Activated T-cell treated with anti-CD3 and anti-CD28 coated beads for 48 hours (primary cell): Measurements from ENCODE around the gene AK2.
"Not testable (repeated sequence)": the region's sequence is repeated elsewhere in the genome, so short reads cannot be mapped to it uniquely, and the experiment has no call there.

ENCODE experiments used
- DNase-seq: peaks from one replicate; pipeline ENCODE4 v3.0.0-alpha.2; 2020; ENCODE audit warnings: low read depth

Gene AK2

DNA sequence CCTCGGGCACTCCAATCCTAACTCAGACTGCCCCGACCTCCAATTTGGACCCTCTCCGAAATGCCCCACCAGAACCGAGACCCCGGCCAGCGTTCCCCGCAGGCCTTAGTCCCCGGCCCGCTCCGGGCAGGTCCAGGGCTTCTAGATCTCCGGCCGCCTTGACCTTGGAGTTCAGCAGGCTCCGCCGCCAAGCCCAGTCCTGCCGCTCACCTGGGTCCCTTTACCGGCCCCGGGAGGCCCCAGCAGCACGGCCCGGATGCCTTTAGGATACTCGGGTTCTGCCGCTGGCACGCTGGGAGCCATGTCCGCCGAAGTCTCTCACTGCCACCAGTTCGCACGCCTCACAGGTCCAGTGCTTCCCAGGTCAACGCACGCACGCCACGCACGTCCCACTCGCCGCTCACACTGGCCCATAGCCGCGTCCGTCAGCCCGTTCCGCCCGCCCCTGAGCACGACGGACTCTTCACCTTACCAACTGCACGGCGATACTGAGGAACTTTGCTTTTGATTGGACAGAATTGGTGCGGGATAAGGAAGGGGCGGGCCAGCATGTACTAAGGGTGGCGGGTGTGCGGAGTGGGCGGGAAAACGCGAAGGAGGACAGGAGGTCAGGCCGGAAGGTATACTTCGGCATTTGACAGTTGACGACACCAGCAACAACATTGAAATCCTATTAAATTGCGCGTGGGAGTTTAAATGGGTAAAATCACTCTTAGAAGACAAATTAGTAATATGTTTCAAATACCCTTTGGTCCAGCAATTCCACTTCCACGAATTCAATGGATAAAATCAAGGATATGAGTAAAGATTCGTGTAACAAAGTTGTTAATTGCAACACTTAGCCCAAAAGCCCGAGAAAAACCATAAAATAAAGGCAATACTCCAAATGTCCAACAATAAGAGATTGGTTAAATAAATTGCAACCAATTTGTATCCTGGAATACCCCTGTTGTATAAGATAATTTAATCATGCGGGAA, at the start of gene AK2:
Gene AK2, minus strand, starts transcription at position 358 of the 978 bp plus-strand sequence. Its CDS starts 55 bp downstream, at position 303.
- DNase-seq, result peak; percentile 92

DNA sequence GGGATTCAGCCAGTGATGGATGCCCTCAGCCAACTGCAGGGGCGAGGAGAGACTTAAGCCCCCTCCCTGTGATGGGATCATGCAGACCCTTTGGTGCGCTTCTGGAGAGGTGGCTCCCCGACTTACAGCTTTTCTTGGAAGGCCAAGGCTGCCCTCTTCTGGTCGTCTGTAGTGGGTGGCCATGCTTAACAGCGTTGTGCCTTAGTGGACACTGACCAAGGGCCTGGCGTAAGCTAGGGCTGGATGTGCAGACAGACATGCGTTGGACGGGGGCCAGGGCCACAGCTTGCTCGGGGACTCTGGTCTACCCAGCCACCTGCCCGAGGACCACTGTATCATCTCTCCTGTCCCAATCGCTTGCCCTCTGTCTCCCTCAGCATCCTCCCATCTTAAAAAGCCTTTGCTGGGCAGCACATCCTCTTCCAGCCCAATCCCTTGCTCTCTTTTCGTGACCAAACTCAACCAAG, 49.7 kb upstream of the AK2 start:
- DNase-seq, result no peak

DNA sequence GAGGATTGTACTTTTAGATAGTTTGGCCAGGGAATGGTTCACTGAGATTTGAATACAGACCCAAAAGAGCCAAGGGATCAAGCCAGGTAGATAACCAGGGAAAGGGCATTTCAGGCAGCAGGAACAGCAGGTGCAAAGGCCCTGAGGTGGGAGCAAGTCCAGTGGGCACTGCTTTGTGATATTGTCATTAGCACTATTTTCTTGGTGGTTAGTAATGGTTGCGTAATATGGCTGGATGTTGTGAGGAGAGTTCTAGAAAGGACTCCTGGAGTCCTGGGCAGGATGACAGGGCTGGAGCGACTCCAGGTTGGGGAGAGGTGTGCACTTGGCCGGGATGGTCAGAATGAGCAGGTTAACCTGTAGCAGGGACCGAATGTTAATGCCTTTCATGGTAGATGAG, 48.6 kb upstream of the AK2 start:
- no peak for DNase-seq

DNA sequence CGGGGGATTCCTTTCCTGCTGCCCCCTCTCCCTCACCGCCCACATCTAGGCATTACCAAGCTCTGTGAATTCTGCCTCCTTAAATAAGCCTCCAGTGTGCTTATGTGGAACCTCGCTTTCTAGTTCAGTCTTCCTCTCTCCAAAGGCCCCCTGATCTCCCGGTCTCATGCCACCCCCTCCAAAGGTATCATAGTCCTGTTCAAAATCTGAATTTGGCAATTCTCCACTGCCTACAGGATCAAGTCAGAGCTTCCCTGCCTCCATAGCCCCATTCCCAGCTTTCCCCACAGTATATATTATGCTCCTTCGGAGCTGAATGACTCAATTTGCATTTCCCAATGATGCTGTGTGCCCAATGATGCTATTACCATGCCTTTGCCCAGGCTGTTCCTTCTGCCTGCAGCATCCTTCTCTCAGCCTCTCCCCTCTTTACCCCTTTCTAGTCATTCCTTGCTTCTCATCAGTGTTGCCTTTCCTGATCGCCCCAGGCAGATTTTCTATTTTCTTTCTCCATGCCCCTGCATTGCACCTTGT, 46.0 kb upstream of the AK2 start:
- no peak for DNase-seq

DNA sequence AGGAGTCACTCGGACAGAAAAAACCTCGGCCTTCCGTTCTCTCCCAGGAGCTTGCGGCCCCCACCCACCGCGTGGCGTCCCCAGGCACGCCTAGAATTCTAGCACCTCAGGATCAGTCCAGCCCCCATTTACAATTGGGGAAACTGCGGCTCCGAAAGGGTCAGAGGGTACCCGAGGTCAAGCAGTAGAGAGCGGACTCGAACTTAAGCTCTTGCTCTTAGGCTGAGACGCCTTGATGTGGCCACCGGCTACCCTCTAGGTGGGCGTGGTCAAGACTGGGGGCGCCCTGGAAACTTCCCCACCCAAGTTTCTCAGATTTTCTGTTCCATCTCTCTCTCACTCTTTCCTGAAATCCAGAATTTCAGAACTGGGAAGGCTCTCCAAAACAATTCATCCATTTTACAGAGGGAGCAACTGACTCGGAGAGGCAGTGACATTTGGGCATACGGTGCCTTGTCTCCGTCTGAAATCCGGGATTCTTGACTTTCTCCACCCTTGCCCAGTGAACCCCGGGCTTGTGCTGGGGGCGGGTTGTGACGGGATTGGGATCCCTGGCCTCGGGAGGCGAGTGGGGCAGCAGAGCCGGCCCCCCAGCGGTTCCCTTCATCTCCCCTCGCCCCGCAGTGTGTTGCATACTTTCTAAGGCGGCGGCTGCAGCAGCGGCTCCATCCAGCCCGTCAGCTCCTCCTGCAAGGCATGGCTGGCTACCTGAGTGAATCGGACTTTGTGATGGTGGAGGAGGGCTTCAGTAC, 45.0 kb upstream of the AK2 start:
- no peak for DNase-seq

DNA sequence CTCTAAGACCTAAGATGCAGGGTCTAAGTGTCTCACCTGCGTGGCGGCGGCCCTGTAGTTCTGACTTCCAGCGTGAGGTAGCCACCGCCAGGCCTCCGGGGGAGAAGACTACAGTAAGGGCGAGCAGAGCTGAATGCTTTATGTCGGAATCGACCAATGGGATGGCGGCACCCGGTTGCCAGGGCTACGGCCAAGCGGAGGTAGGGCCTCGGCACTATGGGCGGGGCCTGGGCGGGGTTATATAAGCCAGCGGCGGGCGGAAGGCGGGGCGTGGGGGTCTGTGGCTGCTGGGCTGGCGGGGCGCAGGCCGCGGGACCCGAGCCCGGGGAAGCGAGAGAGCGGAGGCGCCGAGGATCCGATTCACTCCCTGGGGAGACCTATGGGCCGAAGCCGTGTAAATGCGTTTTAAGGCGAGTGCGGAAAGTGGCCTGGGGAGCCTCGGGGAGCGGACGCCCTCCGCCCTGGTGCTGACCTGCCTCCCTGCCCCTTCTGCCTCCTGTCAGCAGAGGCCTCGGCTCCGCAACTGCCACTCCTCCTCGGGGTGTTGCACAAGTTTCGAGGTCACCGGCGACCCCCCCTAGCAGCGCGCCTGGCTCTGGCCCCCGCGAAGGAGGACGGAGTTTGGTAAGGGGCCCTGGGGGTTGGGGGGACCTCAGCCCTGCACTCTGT, 44.3 kb upstream of the AK2 start, which contains the start of gene AZIN2:
Gene AZIN2, plus strand, starts transcription at position 269 of the 669 bp plus-strand sequence. CDS start 1,097 bp downstream, outside the sequence.
- peak; percentile 94 for DNase-seq

DNA sequence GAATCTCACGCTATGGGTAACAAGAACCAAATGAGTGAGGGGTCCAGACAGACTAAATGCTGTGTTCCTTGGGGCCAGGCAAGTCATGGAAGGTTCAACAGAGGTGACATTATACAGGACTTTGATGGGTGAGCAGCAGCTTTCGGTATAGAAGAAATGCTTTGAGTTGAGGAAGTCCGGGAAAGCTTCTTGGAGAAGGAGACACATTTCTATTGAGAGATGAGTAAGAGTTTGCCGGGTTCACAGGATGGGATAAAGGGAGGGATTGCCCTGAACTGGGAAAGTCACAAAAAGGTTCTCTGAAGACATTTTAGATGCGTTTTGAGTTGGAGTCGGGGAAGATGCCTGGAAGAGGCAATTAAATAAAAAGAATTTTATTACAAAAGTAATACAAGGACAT, 43.7 kb upstream of the AK2 start:
- DNase-seq, result no peak

DNA sequence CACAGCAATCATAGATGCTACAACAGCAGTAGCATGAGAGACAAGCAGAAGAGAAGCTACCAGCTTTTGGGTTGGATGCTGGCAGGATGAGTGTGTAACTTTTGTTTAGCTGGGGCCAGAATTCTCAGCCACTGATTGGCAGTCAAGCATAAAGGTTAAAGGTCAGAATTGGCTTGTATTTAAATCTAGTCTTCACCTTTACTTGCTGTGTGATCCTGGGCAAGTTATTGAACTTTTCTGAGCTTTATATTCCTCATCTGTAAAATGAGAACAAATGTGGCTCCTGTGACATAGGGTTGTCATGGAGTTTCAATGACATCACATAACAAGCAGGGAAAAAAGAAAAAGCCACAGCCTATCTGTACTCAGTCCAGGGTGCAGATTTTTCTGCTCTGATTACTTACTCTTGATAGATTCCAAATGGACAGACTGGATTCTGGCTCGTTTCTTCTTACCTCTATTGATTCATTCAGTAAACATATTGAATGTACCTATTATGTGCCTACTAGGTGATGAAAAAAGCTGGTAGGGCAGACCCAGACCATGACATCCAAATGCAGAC, 41.4 kb upstream of the AK2 start:
- DNase-seq, result no peak

DNA sequence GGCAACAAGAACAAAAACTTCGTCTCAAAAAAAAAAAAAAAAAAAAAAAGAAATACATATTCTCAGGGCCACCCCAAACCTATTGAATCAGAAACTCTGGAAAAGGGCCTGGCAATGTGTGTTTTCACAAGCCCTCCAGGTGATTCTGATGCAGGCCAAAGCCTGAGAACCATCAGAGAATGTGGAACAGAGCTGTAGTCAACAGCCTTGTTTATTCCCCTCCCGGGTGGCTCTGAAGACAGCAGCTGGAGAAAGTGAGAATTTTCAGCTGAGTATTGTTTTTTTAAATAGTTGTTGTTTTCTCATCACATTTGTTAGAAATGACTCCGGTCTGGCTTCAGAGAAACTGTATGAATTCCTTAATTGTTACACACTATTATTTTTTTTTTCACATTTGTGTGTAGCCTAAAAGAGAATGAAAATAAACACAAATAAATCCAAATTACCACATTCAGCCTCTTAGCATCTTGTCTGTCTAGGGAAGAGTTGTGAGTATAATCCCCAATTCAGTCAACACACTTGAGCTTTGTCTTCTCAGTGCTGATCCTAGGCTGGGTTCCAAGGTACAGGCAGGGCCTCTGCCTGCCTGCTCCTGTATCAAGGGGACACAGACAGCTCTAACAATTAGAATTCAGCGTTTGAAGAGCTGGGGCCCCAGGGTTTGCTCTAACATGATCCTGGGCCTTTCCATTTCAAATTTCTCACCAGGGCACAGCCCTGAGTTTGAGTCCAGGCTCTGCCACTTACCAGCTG, 37.7 kb upstream of the AK2 start:
- DNase-seq, result no peak

DNA sequence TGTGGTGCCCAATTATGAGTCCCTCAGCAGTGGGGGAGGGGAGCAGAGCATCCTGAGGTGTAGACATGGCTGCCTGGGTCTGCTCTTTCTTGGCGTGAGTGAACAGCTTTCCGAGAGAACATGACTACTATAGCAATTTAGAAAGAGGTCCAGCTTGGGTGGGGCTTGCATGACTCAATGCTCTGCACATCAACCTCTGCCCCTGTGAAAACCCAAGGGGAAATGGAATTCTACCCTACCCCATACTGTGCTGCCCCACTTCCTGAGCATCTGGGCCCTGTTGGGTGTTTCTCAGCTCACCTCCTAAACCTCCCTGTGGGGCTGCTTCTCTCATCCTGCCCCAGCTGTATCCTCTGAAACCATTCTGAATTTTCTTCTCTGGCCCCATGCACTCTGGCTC, 36.0 kb upstream of the AK2 start:
- DNase-seq, result no peak

DNA sequence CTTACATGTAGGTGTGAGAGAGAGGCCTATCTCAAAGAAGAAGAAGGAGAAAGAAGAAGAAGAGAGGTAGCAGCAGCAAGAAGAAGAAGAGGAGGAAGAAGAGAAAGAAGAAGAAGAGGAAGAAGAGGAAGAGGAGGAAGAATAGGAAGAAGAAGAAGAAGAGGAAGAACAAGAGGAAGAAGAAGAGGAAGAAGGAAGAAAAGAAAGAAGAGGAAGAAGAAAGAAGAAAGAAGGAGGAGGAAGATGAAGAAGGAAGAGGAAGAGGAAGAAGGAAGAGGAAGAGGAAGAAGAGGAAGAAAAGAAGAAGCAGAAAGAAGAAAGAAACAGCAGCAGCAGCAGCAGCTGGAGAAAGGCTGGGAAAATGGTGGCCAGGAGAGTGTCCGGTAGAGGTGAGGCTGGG, 33.9 kb upstream of the AK2 start:
- no peak for DNase-seq

DNA sequence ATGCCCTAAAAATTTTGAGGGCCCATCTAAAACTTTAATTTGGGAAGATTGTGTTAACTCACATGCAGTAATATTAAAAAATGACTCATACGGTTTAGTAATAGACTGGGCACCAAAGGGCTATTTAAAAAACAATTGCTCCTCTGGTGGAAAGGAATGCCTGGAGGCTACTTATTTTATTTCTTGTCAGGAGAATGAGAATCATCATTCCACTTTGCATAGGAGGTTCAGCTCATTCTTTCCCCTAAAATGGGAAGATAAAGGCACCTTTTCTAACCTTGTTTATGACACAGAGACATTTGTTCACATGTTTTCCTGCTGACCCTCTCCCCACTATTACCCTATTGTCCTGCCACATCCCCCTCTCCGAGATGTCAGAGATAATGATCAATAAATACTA, 31.4 kb upstream of the AK2 start:
- DNase-seq, result not testable (repeated sequence)

DNA sequence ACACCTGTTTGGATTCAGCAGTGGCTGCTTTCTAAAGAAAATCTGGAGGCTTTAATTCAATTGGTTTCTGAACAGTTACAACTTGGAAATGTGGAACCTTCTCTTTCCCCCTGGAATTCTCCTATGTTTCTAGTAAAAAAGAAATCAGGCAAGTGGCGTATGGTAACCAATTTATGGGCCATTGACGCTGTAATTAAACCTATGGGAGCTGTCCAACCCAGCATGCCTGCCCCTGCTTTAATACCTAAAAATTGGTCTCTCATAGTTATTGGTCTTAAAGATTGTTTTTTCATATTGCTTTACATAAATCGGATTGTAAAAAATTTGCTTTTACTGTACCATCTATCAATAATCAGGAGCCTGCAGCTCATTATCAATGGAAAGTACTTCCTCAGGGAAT, 29.8 kb upstream of the AK2 start:
- DNase-seq, result not testable (repeated sequence)

DNA sequence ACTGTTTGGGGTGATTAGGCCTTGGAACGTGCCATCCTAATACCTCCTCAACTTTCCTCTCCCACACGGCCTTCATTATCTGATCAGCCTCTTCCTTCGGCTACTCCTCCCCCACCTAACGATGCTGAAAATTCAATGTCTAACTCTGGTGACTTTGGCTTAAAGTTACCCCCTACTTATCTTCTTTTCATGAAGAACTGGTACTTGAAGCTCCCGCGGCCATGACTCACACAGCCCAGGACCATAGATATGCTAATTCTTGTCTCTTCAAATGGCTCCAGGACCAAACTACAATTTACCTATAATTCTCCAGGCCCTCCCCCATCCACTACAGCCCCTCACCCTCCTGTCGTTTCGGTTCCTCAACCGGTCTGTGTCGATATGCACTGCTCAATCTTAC, 28.6 kb upstream of the AK2 start:
- DNase-seq, result no peak

DNA sequence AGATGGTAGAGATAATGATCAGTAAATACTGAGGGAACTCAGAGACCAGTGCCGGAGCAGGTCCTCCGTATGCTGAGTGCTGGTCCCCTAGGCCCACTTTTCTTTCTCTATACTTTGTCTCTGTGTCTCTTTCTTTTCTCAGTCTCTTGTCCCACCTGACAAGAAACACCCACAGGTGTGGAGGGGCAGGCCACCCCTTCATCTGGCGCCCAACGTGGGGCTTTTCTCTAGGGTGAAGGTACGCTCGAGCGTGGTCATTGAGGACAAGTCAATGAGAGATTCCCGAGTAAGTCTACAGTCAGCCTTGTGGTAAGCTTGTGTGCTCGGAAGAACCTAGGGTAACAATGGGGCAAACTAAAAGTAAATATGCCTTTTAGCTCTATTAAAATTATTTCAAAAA, 27.6 kb upstream of the AK2 start:
- DNase-seq, result not testable (repeated sequence)

DNA sequence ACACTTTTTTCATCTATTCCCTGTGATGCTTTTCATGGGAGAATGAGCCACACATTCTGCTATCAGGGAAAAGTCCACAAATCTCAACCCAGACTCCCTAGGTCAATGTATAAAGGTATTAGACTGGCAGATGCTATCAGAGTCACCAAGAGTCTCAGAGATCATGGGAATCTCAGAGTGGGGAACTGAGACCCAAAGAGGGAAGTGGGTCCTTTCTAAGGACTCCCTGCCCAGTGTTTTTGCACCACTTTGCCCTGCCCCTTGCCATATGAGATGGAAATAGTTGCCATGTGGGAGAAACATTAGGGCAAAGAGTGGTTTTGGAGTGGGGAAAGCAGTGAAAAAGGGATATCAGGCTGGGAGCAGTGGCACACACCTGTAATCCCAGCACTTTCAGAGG, 25.2 kb upstream of the AK2 start:
- no peak for DNase-seq

DNA sequence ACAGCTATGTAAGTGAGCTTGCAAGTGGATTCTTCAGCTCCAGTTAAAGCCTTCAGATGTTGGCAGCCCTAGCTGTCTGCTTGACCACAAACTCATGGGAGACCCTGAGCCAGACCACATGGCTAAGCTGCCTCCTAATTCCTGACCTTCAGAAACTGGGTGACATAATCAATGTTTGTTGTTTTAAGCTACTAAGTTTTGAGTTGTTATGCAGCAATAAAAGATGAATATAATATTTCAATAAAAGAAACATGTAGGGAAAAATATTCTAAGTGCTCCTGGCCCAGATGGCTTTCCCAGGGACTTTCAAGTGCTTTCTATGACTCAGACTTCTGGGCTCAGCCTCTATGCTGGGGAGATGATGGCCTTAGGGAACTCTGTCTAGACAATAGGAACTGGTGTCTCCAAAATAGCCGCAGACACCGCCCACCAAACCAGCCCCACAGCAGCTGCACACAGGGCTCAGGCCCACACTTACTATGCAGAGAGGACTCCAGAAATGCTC, 23.9 kb upstream of the AK2 start:
- DNase-seq, result no peak

DNA sequence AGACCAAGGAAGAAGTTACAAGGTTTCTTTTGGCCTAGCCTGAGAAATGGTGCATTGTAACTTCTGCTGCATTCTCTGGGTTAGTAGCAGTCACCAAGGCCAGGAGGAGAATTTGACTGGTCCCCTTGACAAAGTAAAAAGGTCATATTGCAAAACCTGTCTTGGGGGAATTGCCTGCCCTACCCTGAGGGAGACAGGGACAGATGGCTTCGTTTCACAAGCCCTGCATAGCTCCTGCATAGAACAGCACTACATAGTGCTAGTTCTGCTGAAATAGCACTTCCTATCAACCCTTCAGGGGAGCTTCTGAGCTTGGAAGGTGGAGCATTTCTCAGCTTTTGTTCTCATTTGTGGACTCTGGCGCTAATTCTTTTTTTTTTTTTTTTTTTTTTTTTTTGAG, 20.4 kb upstream of the AK2 start:
- DNase-seq, result no peak

DNA sequence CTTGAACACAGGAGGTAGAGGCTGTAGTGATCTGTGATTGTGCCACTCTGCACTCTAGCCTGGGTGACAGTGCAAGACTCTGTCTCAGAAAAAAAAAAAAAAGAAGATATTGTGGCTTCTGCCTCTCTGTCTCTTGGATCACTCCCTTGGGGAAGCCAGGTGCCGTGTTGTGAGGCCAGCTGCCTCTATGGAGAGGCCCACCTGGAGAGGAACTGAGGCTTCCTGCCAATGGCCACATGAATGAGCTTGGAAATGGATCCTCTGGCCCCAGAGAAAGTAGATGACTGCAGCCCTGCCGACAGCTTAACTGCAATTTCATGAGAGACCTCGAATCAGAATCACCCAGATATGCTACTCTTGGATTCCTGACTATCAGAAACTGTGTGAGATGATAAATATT, 19.7 kb upstream of the AK2 start:
- DNase-seq, result no peak

DNA sequence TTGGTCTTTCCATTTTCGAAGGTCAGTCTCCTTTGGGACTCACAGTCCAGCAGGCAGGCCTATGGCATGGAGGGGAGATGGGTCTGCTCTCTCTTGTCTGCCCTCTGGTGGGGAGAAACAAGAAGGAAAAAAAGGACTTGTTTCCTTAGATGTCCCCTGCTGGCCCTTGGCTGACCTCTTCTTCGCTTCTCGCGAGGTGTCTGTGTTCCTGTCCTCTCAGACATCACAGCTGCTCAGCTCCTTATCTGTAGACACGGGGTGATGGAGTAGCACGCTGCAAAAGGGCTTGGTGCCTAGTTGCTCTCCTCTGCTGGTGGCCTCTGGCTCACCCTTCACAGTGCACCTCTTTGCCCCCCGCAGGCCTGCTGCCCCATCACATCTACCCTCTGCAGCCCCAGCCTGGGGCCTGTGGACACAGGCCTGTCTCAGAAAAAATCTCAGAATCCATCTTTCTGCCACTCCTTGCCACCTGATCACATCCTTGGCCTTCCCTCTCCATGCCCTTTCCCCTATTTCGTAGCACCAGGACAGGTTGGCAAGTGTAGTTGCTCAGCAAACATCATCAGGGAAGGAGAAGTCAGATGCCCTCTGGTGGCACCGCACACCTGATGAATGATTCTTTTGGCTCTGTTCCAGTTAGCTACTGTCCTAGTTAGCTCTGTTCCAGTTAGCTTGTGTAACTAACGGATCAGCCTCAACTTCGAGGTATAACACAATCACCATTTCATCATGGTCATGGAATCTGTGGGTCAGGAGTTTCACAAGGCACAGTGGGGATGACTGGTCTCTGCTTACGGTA, 18.7 kb upstream of the AK2 start:
- DNase-seq, result no peak
